Raji (cell line): ENCODE measurements around the gene NOL3.

Experiments used
- POLR2A ChIP-seq: IDR thresholded peaks from 2 replicates; pipeline ENCODE4 v1.6.1; 2011; ENCODE audit warnings: low read depth, low read length, control low read depth; ENCODE audit not compliant: insufficient read depth

Gene NOL3

GRCh38 chr16:67176662-67177061 is 6.3 kb downstream of the NOL3 start:
- no peak for TF ChIP-seq POLR2A

DNA sequence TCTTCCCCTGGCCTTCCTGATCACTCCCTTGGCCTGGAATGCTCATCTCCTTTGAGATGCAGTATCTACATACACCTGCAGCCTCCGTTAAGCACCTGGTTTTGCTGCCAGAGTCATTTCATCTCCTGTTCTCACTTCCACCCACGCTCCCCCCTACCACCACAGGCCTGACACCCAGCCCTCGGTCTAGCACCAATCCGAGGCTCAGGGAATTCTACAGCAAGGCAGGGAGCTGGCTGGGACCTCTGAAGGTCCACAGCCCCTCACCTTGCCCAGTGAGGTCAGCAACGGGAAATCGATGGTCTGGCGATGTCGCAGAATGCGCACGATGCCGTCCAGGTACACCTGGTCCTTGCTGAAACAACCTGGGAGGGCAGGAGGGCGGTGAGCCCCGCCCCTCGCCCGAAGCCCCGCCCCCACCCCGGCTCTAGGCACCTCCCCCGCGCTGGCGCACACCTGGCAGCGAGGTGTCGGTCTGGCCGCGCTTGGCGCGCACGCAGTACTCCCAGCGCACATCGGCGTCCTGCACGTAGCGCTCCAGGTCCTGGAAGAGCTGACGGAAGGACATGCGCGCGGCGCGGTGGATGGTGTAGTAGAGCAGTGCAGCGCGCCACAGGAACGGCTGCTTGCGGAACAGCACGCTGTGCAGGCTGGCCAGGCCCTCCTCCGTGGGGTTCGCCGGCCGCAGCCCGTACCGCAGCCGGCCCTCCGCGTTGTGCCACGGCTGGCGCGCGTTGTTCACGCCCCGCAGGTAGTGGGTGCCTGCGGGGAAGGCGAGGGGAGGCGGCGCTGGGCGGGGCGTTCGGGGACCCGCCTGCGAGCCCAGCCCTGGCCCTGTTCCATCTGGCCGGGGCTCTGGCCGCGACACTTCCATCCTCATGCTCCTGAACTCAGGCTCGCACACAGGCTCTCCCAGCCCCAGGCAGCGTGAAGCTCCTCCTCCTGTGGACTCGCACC is 7.7 kb downstream of the NOL3 start:
- TF ChIP-seq POLR2A, result no peak

DNA sequence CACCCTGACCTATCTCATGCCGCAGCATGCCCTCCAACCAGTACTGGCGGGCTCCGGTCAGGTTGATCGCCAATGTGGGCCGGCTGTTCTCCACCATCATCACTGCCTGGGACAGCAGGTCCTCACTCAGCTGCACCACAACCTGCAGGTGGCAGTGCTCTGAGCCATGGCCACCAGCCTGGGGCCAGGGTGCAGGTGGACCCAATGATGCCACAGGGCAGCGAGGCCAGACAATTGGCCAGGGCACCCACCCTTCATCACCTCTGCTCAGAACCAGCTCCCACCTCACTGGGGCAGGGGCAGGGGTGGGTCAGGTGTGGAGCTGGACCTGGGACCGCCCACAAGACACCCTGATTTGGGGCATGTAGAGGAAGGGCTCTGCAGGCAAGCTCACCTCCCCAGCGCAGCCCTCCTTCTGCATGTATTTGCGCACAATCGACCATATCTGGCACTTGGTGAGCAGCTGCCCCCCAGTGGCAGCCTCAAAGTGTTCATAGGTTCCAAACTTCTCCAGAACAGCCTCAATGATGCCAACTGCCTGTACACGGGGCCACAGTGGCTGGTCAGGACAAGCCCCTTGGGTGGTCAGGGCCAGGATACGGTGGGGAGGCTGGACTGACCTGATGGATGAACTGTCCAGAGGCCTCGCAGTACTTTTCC is 9.2 kb downstream of the NOL3 start:
- TF ChIP-seq POLR2A, result no peak

DNA sequence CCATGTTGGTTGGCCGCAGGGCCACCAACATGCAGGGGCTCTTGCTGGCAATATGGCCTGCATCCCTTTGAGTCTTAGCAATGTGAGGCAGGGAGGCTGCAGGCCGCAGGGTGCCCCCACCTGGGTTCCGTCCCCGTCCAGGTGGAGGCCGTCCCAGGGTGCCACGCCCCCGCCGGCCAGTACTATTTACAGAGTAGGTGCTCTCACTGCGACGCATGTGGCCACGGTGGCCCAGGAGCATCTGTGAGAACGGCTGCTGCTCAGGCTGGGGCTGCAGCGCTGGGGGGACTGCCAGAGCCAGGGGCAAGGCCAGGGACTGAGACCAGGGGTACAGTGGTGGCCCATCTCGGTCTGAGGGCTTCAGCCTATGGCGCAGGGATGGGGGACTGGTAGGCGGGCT is 9.8 kb downstream of the NOL3 start:
- TF ChIP-seq POLR2A, result no peak

GRCh38 chr16:67181346-67181745 is 11.0 kb downstream of the NOL3 start:
- no peak for TF ChIP-seq POLR2A

GRCh38 chr16:67182288-67182687 is 11.9 kb downstream of the NOL3 start:
- TF ChIP-seq POLR2A, result no peak

DNA sequence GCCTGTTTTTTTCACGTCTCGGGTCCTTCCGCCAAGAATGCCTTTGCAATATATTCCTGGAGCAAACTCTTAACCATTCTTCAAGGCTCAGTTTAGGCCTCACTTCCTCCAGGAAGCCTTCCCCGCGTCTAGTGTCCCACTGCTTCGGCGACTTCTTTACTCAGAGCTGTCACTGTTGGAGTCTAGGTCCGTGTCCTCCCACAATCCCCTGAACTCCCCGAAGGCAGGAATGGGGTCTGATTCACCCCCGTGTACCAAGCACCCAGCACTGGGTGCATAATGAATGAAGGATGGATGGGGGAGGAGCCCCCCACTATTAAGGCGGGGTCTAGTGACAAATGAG is 12.9 kb downstream of the NOL3 start:
- TF ChIP-seq POLR2A, result peak; percentile 59; the same call in 1 of the 2 replicates

DNA sequence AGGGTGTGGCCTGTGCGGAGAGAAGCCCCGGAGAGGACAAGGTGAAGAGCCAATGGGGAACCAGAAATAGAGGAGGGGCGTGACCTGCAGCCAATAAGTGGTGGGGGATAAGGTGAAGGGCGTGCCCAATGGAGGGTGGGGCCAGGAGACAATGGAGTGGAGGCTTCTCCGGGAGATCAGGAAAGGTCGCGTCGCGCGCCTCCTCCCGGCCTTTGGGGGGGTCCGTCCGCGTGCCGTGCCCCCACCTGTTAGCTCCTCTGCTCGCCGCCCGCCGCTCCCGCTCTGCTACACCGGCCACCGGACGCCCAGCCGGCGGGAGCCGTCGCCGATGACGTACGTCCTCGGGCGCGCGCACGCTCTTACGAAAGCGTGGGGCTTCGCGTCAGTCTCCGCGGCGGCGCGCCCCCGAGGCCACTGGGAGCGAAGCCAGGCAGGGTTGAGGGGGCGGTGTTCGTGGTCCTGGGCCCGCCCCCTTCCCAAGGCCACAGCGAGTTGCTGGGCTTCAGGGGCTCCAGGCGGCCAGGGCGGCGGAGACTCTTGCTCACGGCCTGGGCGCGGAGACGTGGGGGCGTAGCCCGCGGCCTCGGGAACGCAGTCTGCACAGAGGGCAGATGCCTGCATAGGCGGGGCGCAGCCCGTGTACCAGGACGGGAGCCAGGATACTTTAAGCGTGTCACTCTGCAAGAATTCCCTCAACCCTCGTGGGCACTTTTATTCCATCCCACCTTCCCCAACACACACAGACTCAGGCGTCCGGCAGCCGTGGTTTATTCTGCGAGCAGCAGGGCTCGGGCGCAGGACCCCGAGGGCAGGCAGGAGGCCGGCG is 13.5 kb downstream of the NOL3 start, which contains the start of gene MATCAP1:
TSS of gene MATCAP1 (minus strand) at position 337 of the 826 bp plus-strand sequence. CDS start 3,353 bp downstream, outside the sequence.
- TF ChIP-seq POLR2A, result peak; percentile 16; the same call in 1 of the 2 replicates

GRCh38 chr16:67184453-67184994 is 14.2 kb downstream of the NOL3 start:
- TF ChIP-seq POLR2A, result no peak

GRCh38 chr16:67184995-67185650 is 14.8 kb downstream of the NOL3 start:
- TF ChIP-seq POLR2A, result no peak

GRCh38 chr16:67185651-67186134 is 15.4 kb downstream of the NOL3 start:
- TF ChIP-seq POLR2A, result no peak

DNA sequence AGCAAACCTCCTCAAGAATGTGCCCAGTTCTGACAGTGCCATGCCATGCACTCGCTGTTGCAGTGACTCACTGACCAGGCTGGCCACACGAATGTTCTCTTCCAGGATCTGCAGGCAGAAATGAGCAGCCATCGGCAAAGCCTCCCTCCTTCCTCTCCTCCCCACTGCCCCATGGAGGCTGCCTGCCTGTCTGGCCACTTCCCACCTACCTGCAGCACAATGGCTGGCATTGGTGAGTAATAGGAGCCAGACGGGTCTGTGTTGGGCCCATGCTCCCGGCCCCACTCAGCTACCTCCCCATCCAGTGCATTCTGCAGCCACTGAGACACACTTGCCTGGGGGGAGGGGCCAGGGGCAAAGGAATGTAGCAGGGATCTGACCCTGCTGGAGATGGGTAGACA is 16.2 kb downstream of the NOL3 start:
- no peak for TF ChIP-seq POLR2A

DNA sequence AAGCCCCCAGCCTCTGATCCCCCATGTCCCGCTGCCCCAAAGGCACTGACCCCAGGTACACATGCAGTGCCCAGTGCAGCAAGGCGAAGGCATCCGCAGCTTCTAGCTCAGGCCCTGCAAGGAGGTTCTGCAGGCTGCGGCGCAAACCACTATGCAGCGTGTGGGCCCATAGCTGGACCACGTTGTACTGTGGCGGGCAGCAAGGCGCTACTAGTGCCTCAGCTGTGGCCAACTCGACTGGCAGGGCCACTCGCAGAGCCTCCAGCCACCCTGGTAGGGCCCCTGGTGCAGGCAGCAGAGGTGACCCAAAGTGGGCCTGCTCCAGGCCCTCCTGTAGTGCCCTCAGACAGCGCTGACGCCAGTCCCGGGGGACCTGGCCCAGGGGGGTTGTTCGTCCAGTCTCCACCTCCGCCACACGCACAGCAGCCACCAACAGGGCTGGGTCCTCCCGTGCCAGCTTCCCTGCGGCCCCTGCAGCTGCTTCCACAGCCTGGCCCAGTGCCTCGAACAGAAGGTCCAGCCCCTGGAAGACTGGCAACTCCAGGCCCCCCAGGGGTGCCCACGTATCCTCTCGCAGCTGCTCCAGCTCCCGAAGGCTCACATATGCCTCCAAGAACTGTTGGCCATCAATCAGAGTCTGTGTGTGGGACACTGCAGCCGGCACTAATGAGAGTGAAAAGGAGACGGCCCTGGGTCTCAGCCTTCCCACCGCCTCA is 17.0 kb downstream of the NOL3 start:
- no peak for TF ChIP-seq POLR2A

GRCh38 chr16:67188323-67188722 is 18.0 kb downstream of the NOL3 start:
- TF ChIP-seq POLR2A, result no peak
